HFFc6 (cell line): ENCODE measurements around the gene CNN3. TPM values are rescaled to one million over a fixed set of nuclear protein-coding genes. Genes with fewer than 3 reads are reported as not detected.

Experiments used
- DNase-seq: peaks from one replicate; pipeline ENCODE4 v3.0.0-alpha.2; 2018
- H3K27ac Mint-ChIP-seq: 2 replicates; pipeline ENCODE4 v1.8.0; 2020; ENCODE audit warnings: mild to moderate bottlenecking, mixed read lengths
- H3K27me3 Mint-ChIP-seq: 2 replicates; pipeline ENCODE4 v1.8.0; 2021; ENCODE audit warnings: mild to moderate bottlenecking, moderate library complexity, mixed read lengths; ENCODE audit not compliant: insufficient read depth
- H3K36me3 Mint-ChIP-seq: 2 replicates; pipeline ENCODE4 v1.8.0; 2021; ENCODE audit warnings: low read depth, mixed read lengths
- H3K4me1 Mint-ChIP-seq: 2 replicates; pipeline ENCODE4 v1.8.0; 2020; ENCODE audit warnings: low read depth, mixed read lengths
- H3K4me3 Mint-ChIP-seq: 2 replicates; pipeline ENCODE4 v1.8.0; 2020; ENCODE audit warnings: mild to moderate bottlenecking, moderate library complexity, mixed read lengths
- H3K9me3 Mint-ChIP-seq: 2 replicates; pipeline ENCODE4 v1.8.0; 2020; ENCODE audit warnings: mild to moderate bottlenecking, mixed read lengths
- CTCF ChIP-seq: fragments of 200-600 bp; sonication (generic); IDR thresholded peaks from 2 replicates; pipeline ENCODE4 v1.5.0; 2021; ENCODE audit warnings: antibody characterized with exemption, mild to moderate bottlenecking
- total RNA-seq, 6 experiments: library from RNA; stranded (reverse); fragmentation: NEBNext Ultra II Directional; extraction: Animal tissue kit (Norgen Biotek cat#: 25700); gene quantifications; 2 replicates in 1 of 6; 3 replicates in 5 of 6; pipeline ENCODE4 v1.2.3, GENCODE V29; 2021

The CNN3 gene
- total RNA-seq, 6 experiments from 2014 or later = 210 to 253 (median 232) TPM

GRCh38 chr1:94940738-94941137, 13.8 kb upstream of the CNN3 start:
- Mint-ChIP-seq H3K9me3 (no peaks in the 10 kb centered on the region), H3K4me1 (peaks cover 29% of the 10 kb centered on the region), H3K27me3 (no peaks in the 10 kb centered on the region), H3K27ac (no peak overlapping the region), H3K36me3 (no peaks in the 10 kb centered on the region), H3K4me3 (no peak overlapping the region)
- DNase-seq = no peak
- TF ChIP-seq CTCF = no peak

GRCh38 chr1:94937820-94938219, 10.9 kb upstream of the CNN3 start:
- H3K4me1 Mint-ChIP-seq = peaks cover 41% of the 10 kb centered on the region
- H3K36me3 Mint-ChIP-seq = no peaks in the 10 kb centered on the region
- no peak overlapping the region for H3K27ac Mint-ChIP-seq
- H3K9me3 Mint-ChIP-seq = no peaks in the 10 kb centered on the region
- no peaks in the 10 kb centered on the region for H3K27me3 Mint-ChIP-seq
- TF ChIP-seq CTCF = no peak
- no peak for DNase-seq
- H3K4me3 Mint-ChIP-seq = no peak overlapping the region

- peaks cover 41% of the 10 kb centered on the region for H3K4me1 Mint-ChIP-seq
- no peak overlapping the region for H3K27ac Mint-ChIP-seq
- no peaks in the 10 kb centered on the region for H3K9me3 Mint-ChIP-seq
- H3K27me3 Mint-ChIP-seq = no peaks in the 10 kb centered on the region
- TF ChIP-seq CTCF = no peak
- no peak for DNase-seq
- no peak overlapping the region for H3K4me3 Mint-ChIP-seq
- no peaks in the 10 kb centered on the region for H3K36me3 Mint-ChIP-seq
Measured at GRCh38 chr1:94936861-94937620, 10.1 kb upstream of the CNN3 start.

GRCh38 chr1:94935476-94935875, 8.6 kb upstream of the CNN3 start:
- no peak for TF ChIP-seq CTCF
- Mint-ChIP-seq H3K9me3 (no peaks in the 10 kb centered on the region), H3K36me3 (no peaks in the 10 kb centered on the region), H3K27ac (no peak overlapping the region), H3K4me3 (peak overlapping the region; percentile 4; the same call in 1 of the 2 replicates), H3K4me1 (peaks cover 41% of the 10 kb centered on the region), H3K27me3 (no peaks in the 10 kb centered on the region)
- DNase-seq = no peak

GRCh38 chr1:94935034-94935433, 8.1 kb upstream of the CNN3 start:
- no peaks in the 10 kb centered on the region for H3K9me3 Mint-ChIP-seq
- no peak overlapping the region for H3K27ac Mint-ChIP-seq
- no peaks in the 10 kb centered on the region for H3K36me3 Mint-ChIP-seq
- no peak for DNase-seq
- no peaks in the 10 kb centered on the region for H3K27me3 Mint-ChIP-seq
- H3K4me3 Mint-ChIP-seq = no peak overlapping the region
- TF ChIP-seq CTCF = no peak
- H3K4me1 Mint-ChIP-seq = peaks cover 41% of the 10 kb centered on the region
